HG03064 (cell line): ENCODE results near the gene ADAMTS14.
"Not testable (repeated sequence)": the region's sequence is repeated elsewhere in the genome, so short reads cannot be mapped to it uniquely, and the experiment has no call there.

Experiments used
- ATAC-seq: cut with Tn5 transposase; IDR thresholded peaks from one replicate; pipeline ENCODE4 v1.9.1; 2021; ENCODE audit warnings: low read depth; ENCODE audit not compliant: unreplicated experiment

ADAMTS14 gene

GRCh38 chr10:70672165-70673042 is at the start of gene ADAMTS14:
TSS of gene ADAMTS14 (plus strand) at chr10:70672506. CDS start at chr10:70672803, 297 bp downstream.
- no peak for ATAC-seq

- ATAC-seq, result no peak
These were observed 49.8 kb upstream of the ADAMTS14 start for GRCh38 chr10:70622541-70622940.

DNA sequence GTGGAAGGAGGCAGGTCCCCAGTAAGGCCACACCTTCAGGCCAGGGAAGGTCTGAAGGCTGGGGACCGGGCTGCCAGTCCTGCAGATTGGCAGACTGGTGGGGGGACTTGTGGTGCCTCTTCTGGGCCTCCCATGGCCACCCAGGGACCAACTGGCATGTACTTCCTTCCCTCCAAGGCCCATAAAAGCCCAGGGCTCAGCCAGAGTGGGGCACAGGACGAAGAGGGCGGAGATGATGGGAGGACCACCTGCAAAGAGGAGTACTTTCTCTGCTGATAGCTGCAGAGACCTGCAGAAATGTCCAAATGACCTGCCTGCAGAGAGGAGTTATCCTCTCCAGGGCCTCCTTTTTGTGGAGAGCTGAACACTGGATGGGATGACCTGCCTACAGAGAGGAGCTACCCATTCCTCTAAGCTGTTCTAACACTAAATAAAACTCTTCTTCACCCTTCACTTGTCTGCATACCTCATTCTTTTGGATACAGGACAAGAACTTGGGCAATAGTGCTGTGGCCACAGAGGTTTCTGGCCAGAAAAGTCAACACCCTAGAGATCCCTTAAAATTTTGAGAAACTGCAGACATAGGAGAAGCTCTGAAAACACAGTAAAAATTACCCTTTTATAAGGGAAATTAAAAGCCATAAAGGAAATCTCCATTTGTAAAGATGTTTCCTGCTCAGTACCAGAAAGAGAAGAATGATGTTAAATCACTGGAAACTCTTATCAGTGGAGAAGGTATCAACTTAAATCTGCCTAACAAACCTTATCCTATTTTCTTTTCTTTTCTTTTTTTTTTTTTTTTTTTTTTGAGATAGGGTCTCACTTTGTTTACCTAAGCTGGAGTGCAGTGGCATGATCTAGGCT is 49.1 kb upstream of the ADAMTS14 start:
- ATAC-seq, result no peak

- no peak for ATAC-seq
These were observed 46.2 kb upstream of the ADAMTS14 start for GRCh38 chr10:70626056-70626455.

- no peak for ATAC-seq
These were observed 43.0 kb upstream of the ADAMTS14 start for GRCh38 chr10:70629338-70629737.

DNA sequence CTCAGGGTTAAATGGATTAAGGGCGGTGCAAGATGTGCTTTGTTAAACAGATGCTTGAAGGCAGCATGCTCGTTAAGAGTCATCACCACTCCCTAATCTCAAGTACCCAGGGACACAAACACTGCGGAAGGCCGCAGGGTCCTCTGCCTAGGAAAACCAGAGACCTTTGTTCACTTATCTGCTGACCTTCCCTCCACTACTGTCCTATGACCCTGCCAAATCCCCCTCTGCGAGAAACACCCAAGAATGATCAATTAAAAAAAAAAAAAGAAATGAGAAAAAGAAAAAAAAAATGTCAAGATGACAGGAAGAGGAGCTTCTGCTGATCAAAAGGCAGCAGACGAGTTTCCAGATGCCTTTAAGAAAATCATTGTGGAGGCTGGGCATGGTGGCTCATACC is 40.6 kb upstream of the ADAMTS14 start:
- not testable (repeated sequence) for ATAC-seq

DNA sequence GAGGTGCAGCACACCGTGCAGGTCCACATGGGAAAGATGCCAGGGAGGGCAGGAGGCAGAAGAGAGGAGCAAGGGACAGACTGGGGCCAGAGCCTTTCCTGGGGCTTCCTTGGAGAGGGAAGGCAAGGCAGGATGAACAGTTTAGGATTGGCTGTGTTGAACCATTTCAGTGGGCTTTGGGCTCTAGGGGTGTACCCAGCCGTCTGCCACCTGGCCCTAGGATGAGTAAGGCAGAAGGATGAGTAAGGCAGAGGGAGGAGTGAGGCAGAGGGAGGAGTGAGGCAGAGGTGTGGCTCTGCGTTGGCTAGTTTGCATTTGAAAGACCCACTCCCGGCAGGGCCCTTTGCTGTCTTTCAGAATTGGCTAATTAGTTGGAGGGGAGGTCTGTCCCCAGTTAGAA is 38.3 kb upstream of the ADAMTS14 start:
- no peak for ATAC-seq

DNA sequence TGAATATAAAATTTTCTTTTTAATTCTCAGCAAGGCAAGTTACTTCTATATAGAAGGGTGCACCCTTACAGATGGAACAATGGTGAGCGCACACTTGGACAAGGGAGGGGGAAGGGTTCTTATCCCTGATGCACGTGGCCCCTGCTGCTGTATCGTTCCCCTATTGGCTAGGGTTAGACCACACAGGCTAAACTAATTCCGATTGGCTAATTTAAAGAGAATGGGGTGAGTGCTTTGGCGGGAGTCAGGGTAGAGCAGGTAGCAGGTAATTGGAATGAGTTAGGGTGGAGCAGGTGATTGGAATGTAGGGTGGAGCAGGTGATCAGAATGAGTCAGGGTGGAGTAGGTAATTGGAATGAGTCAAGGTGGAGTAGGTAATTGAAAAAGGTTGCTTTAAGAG is 37.8 kb upstream of the ADAMTS14 start:
- not testable (repeated sequence) for ATAC-seq

GRCh38 chr10:70639640-70640383 is 32.5 kb upstream of the ADAMTS14 start:
- ATAC-seq, result not testable (repeated sequence)

GRCh38 chr10:70643272-70643671 is 29.0 kb upstream of the ADAMTS14 start:
- ATAC-seq, result not testable (repeated sequence)

- not testable (repeated sequence) for ATAC-seq
These were observed 27.3 kb upstream of the ADAMTS14 start for GRCh38 chr10:70644959-70645358.

DNA sequence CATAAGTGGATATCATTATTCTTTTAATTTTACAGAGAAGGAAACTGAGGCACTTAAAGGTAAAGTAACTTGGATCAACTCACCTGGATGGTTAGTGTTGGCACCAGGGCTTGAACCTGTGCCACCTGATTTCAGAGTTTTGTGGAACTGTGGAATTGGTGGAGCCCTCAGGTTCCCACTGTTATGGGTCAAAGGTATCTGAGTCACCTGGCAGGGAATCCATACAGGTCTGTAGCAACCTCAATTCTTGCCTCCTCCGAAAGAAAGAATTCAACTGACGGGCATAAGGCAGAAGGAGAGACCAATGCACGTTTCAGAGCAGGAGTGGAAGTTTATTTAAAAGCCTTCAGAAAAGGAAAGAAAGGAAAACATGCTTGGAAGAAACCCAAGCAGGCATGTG is 25.2 kb upstream of the ADAMTS14 start:
- no peak for ATAC-seq

DNA sequence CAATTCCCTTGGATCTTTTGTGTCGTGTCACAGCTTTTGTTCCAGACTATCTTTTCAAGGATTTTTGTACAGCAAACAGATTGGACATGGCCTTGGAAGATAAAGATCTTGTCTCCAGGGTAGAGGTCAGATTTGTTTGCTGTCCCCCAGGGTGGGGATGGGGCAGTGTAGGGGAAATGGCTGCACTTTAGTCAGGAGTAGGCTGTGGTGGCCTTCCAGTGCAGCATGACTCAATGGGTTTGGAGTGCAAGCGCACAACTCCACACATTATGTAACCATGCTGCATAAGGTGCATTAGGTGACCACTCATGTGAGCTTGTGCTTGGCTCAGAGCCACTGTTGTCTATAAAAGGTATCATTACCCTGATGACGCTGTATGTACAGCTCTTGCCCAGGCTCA is 23.9 kb upstream of the ADAMTS14 start:
- no peak for ATAC-seq

DNA sequence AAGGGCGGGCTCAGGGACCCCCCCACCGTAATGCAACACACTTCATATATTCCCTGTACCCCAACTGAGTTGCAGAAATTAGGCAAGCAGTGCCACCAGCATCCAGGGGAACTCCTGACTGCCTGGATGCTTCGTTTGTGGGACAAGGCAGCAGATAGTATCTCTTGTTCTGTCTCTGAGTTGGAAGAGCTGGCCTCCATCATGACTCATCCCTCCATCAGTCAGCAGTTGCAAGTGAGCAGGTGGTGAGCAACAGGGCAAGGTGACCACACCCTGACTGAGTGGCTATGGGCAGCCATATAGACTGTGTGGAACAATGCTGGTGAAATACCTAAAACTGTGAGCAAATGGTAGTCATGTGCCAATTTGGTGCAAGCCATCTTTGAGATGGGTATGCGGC is 22.8 kb upstream of the ADAMTS14 start:
- no peak for ATAC-seq

GRCh38 chr10:70650104-70650503 is 22.2 kb upstream of the ADAMTS14 start:
- ATAC-seq, result no peak

DNA sequence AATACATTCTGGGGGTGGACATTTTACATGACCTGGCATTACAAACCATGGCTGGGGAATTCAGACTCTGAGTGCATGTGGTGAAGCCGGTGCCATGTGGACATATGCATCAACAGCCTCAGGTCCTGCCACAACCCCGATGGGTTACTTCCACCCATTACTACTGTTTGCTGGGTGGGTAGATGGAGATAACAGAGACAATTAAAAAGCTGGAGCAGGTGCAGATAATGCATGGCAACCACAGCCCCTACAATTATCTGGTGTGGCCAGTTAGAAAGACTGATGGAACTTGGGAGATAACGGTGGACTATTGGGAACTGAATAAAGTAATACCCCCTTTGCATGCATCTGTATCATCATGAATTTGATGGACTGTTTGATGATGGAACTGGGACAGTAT is 21.6 kb upstream of the ADAMTS14 start:
- ATAC-seq, result no peak

DNA sequence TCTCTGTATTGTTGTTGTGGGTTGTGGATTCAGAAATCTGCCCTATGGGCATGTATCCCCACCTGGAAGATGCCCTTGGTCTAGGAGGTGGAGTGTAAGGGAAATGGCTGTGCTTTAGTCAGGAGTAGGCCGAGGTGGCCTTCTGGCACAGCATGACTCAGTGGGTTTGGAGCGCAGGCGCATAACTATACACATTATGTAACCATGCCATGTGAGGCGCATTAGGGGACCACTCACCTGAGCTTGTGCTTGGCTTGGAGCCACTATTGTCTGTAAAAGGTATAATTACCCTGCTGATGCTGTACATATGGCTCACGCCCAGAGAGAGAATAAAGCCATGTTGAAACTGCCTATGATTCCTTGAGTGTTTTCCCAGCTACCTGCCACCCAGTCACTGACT is 20.6 kb upstream of the ADAMTS14 start:
- no peak for ATAC-seq

- no peak for ATAC-seq
These were observed 19.3 kb upstream of the ADAMTS14 start for GRCh38 chr10:70652761-70653657.

- ATAC-seq, result no peak
These were observed 17.0 kb upstream of the ADAMTS14 start for GRCh38 chr10:70655316-70655715.

DNA sequence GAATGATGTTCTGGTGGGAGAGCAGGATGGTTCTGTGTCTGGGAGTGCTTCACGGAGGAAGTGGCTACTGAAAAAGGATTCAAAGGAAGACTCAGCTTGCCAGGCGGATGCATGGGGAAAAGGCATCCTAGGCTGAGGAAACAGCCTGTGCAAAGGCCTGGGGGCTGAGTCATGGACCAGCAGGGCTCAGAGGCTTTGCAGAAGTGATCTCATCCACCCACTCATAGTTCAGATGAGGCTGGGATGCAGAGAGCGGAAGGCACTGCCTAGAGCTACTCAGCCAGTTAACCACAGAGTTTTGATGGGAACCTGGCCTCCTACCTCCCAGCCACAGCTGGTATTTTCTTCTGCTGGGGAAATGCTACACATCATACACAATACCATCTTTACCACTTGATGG is 15.8 kb upstream of the ADAMTS14 start:
- peak; percentile 65 for ATAC-seq
